ENCODE data around the gene SUMF1. TPM values are rescaled to one million over a fixed set of nuclear protein-coding genes. Genes with fewer than 3 reads are reported as not detected.
"Not testable (repeated sequence)": the region's sequence is repeated elsewhere in the genome, so short reads cannot be mapped to it uniquely, and the experiment has no call there.

The SUMF1 gene
- polyA plus RNA-seq, 6 donors from 2014 or later: 18.8 to 27.6 (median 22.2) TPM

DNA sequence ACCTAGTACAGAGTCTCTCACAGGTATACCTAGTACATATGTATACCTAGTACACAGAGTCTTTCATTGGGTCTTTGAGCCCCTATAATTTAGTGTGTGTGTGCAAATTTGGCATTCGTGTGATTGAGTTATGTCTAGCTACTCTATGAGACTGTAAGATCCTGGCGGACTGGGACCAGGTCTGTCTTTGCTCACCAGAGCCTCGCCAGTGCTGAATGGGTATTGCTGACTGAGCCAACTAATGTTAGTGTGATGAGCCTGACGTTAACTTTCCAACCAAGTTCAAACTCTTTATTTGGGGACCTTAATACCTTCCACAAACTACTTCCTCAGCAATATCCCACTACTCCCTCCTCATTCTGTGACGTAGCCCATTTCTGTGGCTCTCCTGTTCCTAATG is 128.3 kb downstream of the SUMF1 start:
- Mint-ChIP-seq H3K4me1 (no peaks in the 10 kb centered on the region), H3K27ac (no peak overlapping the region), H3K4me3 (no peak overlapping the region), H3K27me3 (no peaks in the 10 kb centered on the region), H3K9me3 (no peaks in the 10 kb centered on the region), H3K36me3 (peaks cover 0 to 7% of the 10 kb centered on the region in 2 donors)
- ATAC-seq (ENCODE audit: low read depth in 2 of 2) (no peak), DNase-seq (no peak)

DNA sequence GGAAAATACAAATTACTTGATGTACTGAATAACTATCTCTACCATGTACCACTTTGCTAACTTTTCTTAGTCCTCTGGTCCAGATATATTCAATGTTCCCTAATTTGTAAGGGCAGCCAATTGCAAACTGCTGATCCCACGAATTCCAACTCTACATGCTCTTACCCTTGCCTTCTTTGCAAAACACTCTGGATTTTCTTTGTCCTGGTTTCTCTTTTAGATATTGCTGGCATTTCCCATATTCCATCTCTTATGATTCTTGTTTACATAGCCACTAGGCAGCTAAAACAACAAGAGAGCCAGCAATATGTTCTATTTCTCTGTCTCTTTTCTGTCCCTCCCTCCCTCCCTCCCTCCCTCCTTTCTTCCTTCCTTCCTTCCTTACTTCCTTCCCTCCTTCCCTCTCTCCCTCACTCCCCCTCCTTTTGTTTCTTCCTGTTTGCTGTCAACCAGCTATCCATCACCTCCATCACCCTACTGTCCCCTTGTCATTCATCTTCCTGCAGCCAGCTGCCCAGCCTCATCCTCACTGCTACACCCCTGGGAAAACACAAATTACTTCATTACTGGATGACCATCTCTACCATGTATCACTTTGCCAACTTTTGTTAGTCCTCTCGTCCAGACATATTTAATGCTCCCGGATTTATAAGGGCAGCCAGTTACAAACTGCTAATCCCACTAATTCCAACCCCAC is 130.1 kb downstream of the SUMF1 start:
- ATAC-seq (ENCODE audit: low read depth in 2 of 2): no peak
- Mint-ChIP-seq H3K27me3 (no peaks in the 10 kb centered on the region), H3K27ac (peak overlapping the region in 1 of 6 donors; percentile 0), H3K4me1 (peaks cover 0 to 5% (median 0%) of the 10 kb centered on the region in 3 donors), H3K4me3 (no peak overlapping the region), H3K9me3 (no peaks in the 10 kb centered on the region), H3K36me3 (peaks cover 0 to 7% of the 10 kb centered on the region in 2 donors)
- no peak for DNase-seq

DNA sequence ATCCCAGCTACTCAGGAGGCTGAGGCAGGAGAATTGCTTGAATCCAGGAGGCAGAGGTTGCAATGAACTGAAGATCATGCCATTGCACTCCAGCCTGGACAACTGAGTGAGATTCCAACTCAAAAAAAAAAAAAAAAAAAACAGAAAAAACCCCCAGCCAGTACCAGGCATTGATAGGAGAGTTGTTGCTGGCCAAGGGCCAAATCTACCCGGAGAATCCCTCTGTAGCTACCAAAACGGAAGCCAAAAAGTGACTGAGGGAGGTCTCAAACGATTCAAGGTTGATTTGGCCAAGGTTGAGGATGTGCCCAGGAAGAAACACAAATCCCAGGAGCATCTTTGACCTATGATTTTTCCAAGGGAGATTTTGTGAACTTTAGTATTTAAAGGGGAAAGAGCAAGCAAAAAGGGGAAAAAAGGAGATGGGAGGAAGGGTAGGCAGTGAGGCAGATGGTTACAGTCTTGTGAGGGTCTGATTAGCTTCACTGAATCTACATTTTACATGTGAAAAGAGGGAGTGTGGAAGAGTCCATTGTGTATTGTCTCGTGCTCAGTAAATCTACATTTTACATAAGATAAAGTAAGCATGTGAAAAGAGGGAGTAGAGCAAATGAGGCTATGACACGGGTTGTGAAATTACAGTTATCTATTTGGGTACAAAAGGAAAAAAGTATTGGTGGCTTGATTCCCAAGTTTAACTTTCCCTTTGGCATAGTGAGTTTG is 131.1 kb downstream of the SUMF1 start:
- no peaks in the 10 kb centered on the region for H3K9me3 Mint-ChIP-seq
- H3K27ac Mint-ChIP-seq: no peak overlapping the region
- peaks cover 0 to 5% (median 0%) of the 10 kb centered on the region in 3 donors for H3K4me1 Mint-ChIP-seq
- no peak overlapping the region for H3K4me3 Mint-ChIP-seq
- no peak for ATAC-seq (ENCODE audit: low read depth in 2 of 2)
- H3K36me3 Mint-ChIP-seq: peaks cover 0 to 7% of the 10 kb centered on the region in 2 donors
- no peaks in the 10 kb centered on the region for H3K27me3 Mint-ChIP-seq
- no peak for DNase-seq

DNA sequence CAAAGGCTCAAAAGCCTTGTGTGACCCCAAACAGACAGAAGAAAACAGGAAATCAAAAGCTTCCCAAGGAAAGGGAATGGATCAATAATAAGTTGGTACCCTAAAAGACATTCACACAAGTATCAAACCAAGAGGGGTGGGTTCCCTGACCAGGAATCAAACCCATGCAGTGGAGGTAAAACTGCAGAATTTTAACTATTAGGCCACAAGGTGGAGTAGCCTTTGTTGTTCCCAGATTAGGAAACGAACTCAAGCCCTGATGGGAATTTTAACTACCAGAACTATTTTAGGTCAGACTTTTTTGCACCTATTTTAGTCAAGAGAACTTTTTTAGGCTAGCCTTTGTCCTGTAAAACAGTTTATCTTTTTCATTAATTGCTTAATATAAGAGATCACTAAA is 132.5 kb downstream of the SUMF1 start:
- DNase-seq (no peak), ATAC-seq (ENCODE audit: low read depth in 2 of 2) (no peak)
- Mint-ChIP-seq H3K36me3 (peaks cover 7 to 9% of the 10 kb centered on the region in 2 donors), H3K27ac (no peak overlapping the region), H3K27me3 (no peaks in the 10 kb centered on the region), H3K9me3 (peaks cover 6 to 12% (median 10%) of the 10 kb centered on the region in 7 donors), H3K4me1 (peaks cover 0 to 5% (median 0%) of the 10 kb centered on the region in 3 donors), H3K4me3 (no peak overlapping the region)

DNA sequence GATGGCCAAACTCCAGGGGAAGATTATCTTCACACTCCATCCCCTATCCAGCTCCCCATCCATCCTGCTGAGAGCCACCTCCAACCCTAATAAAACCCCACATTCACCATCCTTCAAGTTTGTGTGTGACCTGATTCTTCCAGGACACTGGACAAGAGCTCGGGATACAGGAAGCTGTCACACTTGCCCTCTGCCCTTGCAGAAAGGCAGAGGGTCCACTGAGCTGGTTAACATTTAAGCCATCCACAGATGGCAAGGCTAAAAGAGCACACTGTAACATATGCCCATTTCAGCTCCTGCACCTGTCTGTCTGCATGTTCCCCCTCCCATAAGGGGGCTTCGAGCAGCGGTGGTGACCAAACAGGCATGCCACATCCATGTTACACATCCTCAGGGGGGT is 134.1 kb downstream of the SUMF1 start:
- DNase-seq: no peak
- ATAC-seq (ENCODE audit: low read depth in 2 of 2): no peak
- H3K27ac Mint-ChIP-seq: peak overlapping the region in 1 of 6 donors; percentile 80
- peaks cover 9 to 19% of the 10 kb centered on the region in 2 donors for H3K36me3 Mint-ChIP-seq
- H3K4me3 Mint-ChIP-seq: no peak overlapping the region
- peaks cover 8 to 26% (median 23%) of the 10 kb centered on the region in 7 donors for H3K9me3 Mint-ChIP-seq
- H3K27me3 Mint-ChIP-seq: no peaks in the 10 kb centered on the region
- H3K4me1 Mint-ChIP-seq: peaks cover 0 to 5% (median 0%) of the 10 kb centered on the region in 3 donors

DNA sequence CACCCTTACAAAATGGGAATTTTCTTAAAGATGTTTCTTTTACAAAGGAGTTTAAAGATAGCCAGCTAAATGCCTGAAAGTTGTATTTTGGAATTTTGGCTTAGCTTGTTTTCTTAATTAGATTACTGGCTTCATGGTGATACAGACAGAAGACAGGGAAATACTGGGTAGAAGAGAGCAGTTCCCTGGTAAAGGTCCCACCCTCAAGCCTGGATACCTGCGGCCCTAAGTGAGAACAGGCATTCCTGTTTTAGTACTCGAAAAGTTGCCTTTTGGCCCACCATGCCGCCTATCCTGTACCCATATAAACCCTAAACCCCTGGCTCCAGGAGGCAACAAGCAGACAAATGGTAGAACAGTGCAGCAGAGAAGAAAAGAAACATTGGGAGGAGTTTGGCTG is 134.5 kb downstream of the SUMF1 start:
- peaks cover 9 to 19% of the 10 kb centered on the region in 2 donors for H3K36me3 Mint-ChIP-seq
- H3K4me1 Mint-ChIP-seq: peaks cover 0 to 5% (median 0%) of the 10 kb centered on the region in 3 donors
- DNase-seq: no peak
- no peaks in the 10 kb centered on the region for H3K27me3 Mint-ChIP-seq
- no peak for ATAC-seq (ENCODE audit: low read depth in 2 of 2)
- H3K4me3 Mint-ChIP-seq: no peak overlapping the region
- no peak overlapping the region for H3K27ac Mint-ChIP-seq
- H3K9me3 Mint-ChIP-seq: peaks cover 8 to 26% (median 24%) of the 10 kb centered on the region in 7 donors

DNA sequence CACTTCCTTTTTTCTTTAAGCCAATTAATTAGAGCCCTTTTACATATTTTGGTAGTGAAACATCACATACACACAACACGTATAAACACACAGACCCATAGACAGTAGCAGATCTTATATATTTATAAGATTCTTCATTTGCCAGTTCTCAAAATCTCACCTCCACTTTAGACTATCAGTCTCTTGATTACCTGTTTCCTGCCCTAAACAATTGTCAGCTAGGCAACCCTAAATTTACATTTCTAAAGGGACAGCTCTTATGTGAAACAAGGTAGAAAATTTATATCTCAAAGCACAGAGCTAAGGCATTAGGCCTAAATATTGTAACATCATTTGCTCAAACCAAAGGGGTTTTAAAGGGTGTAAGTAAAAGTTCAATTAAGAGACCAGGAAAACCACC is 135.0 kb downstream of the SUMF1 start:
- Mint-ChIP-seq H3K4me1 (peaks cover 0 to 5% (median 0%) of the 10 kb centered on the region in 3 donors), H3K36me3 (peaks cover 9 to 19% of the 10 kb centered on the region in 2 donors), H3K27me3 (no peaks in the 10 kb centered on the region), H3K4me3 (no peak overlapping the region), H3K9me3 (peaks cover 8 to 26% (median 25%) of the 10 kb centered on the region in 7 donors), H3K27ac (no peak overlapping the region)
- no peak for DNase-seq
- no peak for ATAC-seq (ENCODE audit: low read depth in 2 of 2)

DNA sequence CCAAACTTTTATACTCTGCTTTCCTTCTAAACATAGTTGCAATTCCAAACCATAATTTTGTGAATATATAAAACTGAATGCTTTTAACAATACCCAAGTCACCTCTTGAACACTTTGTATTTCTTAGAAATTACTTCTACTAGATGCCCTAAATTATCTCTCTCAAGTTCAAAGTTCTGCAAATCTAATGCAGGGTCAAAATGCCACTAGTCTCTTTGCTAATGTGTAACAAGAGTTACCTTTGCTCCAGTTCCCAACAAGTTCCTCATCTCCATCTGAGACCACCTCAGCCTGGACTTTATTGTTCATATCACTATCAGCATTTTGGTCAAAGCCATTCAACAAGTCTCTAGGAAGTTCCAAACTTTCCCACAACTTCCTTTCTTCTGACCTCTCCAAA is 137.3 kb downstream of the SUMF1 start:
- peaks cover 8 to 34% (median 25%) of the 10 kb centered on the region in 7 donors for H3K9me3 Mint-ChIP-seq
- H3K4me3 Mint-ChIP-seq; H3K27me3 Mint-ChIP-seq; H3K27ac Mint-ChIP-seq; ATAC-seq (ENCODE audit: low read depth in 2 of 2); DNase-seq; H3K4me1 Mint-ChIP-seq: not testable (repeated sequence)
- peaks cover 9 to 19% of the 10 kb centered on the region in 2 donors for H3K36me3 Mint-ChIP-seq

DNA sequence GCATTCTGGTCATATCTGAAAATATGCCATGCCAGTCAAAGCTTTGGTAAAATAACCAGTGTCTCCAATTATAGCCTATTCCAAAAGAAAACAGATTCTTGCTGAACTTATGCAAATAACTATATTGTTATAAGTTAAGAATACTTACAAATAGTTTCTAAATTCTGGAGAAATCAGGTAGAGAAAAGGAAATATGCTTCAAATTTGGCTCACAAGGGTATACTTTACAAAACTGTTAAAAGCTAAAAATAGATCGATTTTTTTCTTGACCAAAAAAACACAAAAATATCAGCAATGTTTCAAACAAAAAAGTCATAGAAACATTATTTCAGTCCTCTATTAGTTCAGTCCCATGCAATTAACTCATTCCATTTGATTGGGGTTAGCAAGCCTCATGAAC is 140.2 kb downstream of the SUMF1 start:
- no peak for DNase-seq
- Mint-ChIP-seq H3K27ac (no peak overlapping the region), H3K9me3 (peaks cover 8 to 34% (median 25%) of the 10 kb centered on the region in 7 donors), H3K36me3 (peaks cover 9 to 19% of the 10 kb centered on the region in 2 donors), H3K27me3 (no peaks in the 10 kb centered on the region), H3K4me3 (no peak overlapping the region), H3K4me1 (no peaks in the 10 kb centered on the region)
- ATAC-seq (ENCODE audit: low read depth in 2 of 2): no peak

DNA sequence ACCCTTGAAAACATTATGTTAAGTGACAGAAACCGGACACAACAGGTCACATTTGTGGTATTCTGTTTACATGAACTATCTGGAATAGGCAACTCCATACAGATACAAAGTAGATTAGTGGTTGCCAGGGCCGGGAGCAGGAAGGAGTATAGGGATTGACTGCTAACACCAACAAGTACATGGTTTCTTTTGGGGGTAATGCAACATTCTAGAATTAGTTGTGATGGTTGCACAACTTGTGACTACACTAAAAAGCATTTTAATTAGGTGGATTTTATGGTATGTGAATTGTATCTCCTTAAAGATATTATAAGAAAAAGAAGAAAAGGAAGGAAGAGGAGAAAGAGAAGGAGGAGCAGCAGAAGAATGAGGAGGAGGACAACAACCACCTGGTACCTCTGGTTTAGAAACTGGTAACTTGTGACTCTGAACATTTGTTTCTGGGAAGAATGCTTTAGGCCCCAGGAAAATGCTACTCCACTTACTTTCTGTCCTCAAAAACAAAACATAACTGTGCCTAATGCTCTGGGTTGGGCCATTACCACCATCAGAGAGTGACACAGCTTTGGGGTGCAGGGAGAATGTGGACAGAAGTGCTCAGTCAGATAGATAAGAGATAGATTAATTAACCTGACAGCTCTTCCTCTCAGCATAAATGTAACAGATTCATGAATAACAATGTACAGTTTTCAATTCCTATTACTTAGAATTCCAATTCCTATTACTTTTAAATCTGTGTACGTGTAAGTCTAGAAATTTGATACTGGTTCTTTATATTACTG is 143.6 kb downstream of the SUMF1 start:
- Mint-ChIP-seq H3K4me3 (no peak overlapping the region), H3K36me3 (peaks cover 0 to 2% of the 10 kb centered on the region in 2 donors)

DNA sequence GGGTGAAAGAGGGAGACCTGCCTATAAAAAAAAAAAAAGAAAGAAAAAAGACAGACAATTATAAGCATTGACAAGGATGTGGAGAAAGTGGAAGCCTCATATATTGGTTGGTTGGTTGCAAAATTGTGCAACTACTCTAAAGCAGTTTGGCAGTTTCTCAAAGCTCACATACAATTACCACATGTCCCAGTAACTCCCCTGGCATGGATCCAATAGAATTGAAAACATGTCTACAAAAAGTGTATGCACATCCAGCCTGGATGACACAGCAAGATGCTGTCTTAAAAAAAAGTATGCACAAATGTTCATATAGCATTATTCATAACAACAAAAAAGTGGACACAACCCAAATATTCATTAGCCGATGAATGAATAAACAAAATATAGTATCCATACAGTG is 144.4 kb downstream of the SUMF1 start:
- Mint-ChIP-seq H3K27me3 (no peaks in the 10 kb centered on the region), H3K27ac (no peak overlapping the region), H3K4me1 (peaks cover 0 to 4% (median 0%) of the 10 kb centered on the region in 3 donors), H3K4me3 (no peak overlapping the region), H3K9me3 (peaks cover 0 to 9% (median 0%) of the 10 kb centered on the region in 7 donors), H3K36me3 (no peaks in the 10 kb centered on the region)
- ATAC-seq (ENCODE audit: low read depth in 2 of 2) (no peak), DNase-seq (no peak)

More for the DNA sequence above, 143.6 kb downstream of the SUMF1 start:
- H3K27me3 Mint-ChIP-seq: no peaks in the 10 kb centered on the region
- no peak for ATAC-seq (ENCODE audit: low read depth in 2 of 2)
- peak overlapping the region in 1 of 6 donors; percentile 94 for H3K27ac Mint-ChIP-seq
- DNase-seq: no peak
- no peaks in the 10 kb centered on the region for H3K4me1 Mint-ChIP-seq
- peaks cover 0 to 11% (median 2%) of the 10 kb centered on the region in 7 donors for H3K9me3 Mint-ChIP-seq

DNA sequence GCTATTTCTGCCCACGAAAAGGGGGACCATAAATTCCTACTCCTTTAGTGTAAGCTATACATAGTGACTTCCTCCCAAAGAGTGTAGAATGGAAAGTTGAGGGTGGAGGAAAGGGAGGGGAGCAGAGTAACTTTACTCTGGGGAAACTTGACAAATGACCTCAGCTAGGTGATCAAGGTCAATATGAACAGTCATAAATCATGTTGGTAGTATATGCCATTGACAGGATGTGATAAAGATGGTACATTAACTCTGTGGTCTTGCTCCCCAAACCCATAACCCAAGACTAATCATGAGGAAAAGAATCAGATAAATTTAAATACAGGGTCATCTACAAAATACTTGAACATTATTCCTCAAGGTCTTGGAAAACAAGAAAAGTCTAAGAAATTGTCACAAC is 145.3 kb downstream of the SUMF1 start:
- DNase-seq: no peak

More for the DNA sequence above, 145.3 kb downstream of the SUMF1 start:
- Mint-ChIP-seq H3K36me3 (no peaks in the 10 kb centered on the region), H3K27ac (no peak overlapping the region), H3K27me3 (no peaks in the 10 kb centered on the region), H3K4me3 (no peak overlapping the region), H3K4me1 (peaks cover 0 to 4% (median 0%) of the 10 kb centered on the region in 3 donors), H3K9me3 (peaks cover 0 to 4% (median 0%) of the 10 kb centered on the region in 7 donors)
- ATAC-seq (ENCODE audit: low read depth in 2 of 2): no peak

All from naive B cell (primary cell).